Immature natural killer cell (primary cell): Measurements from ENCODE around the gene SAE1. TPM values are rescaled to one million over a fixed set of nuclear protein-coding genes. Genes with fewer than 3 reads are reported as not detected.
"Not testable (repeated sequence)": the region's sequence is repeated elsewhere in the genome, so short reads cannot be mapped to it uniquely, and the experiment has no call there.

Experiments
- DNase-seq, 3 donors: peaks; one replicate each; pipeline ENCODE4 v3.0.0; 2022; ENCODE audit warnings: mixed read lengths in 1 of 3
- H3K27ac Mint-ChIP-seq, 6 donors: one replicate each; pipeline ENCODE4 v1.8.0; 2020; ENCODE audit warnings: mixed read lengths in 6 of 6, mild to moderate bottlenecking in 5 of 6, inconsistent platforms in 4 of 6, moderate library complexity in 3 of 6
- H3K27me3 Mint-ChIP-seq, 3 donors: one replicate each; pipeline ENCODE4 v1.8.0; 2020 to 2021; ENCODE audit warnings: low read depth in 3 of 3, mild to moderate bottlenecking in 3 of 3, mixed read lengths in 3 of 3, moderate library complexity in 3 of 3, inconsistent platforms in 1 of 3
- H3K36me3 Mint-ChIP-seq, 3 donors: one replicate each; pipeline ENCODE4 v1.8.0; 2020; ENCODE audit warnings: mixed read lengths in 3 of 3, inconsistent platforms in 2 of 3, mild to moderate bottlenecking in 2 of 3
- H3K4me1 Mint-ChIP-seq, 2 donors: one replicate each; pipeline ENCODE4 v1.8.0; 2020; ENCODE audit warnings: inconsistent platforms in 2 of 2, mild to moderate bottlenecking in 2 of 2, mixed read lengths in 2 of 2, moderate library complexity in 1 of 2
- H3K4me3 Mint-ChIP-seq, 5 donors: one replicate each; pipeline ENCODE4 v1.8.0; 2020; ENCODE audit warnings: mild to moderate bottlenecking in 5 of 5, mixed read lengths in 5 of 5, inconsistent platforms in 3 of 5, moderate library complexity in 3 of 5
- H3K9me3 Mint-ChIP-seq, 6 donors: one replicate each; pipeline ENCODE4 v1.8.0; 2020; ENCODE audit warnings: mild to moderate bottlenecking in 6 of 6, mixed read lengths in 6 of 6, inconsistent platforms in 4 of 6, moderate library complexity in 3 of 6
- polyA plus RNA-seq, 3 donors: library from polyadenylated mRNA; unstranded; fragments of 300-500 nt; fragmentation: Illumina TruSeq; gene quantifications; one replicate each; pipeline ENCODE4 v1.2.3, GENCODE V29; 2021

The SAE1 gene
- polyA plus RNA-seq, 3 donors from 2014 or later: 111 to 159 (median 119) TPM

DNA sequence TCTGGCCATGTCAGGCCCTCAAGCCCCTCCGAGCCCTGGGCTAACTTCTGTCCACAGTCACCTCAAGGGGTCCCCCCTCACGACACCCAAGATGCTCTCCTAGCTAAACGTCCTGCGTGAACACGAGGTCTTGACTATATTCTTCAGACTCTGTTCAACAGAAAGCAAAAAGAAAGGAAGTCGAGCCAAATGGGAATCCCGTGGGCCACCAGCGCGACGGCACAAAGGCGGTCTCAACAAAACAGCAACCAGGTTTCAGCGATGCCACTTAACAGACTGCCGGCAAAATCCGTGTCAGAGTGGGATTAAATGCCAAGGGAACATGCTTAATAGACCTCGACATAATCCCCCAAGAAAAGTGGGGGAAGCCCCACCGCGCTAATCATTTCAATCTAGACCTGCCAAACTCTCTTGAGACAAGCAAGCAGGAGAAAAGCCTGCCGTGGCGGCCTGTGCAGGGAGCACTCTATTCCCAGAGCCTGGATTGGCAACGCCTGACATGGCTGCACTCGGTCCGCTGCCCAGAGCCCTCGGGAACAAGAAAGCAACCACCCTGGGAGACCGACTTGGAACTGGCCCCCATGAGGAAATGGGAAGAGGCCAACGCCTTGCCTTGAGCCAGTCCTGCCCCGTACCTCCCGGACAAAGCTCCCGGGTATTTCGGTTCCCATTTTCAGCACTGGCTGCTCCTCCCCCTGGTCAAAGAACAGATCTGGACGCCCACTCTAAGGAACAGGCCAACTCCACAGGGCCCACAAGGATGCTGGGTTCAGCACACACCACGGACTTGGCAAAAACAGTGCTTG is 33.0 kb upstream of the SAE1 start:
- Mint-ChIP-seq H3K27ac (peak overlapping the region in 2 of 6 donors; percentile 39 to 45), H3K36me3 (peaks cover 0 to 8% (median 0%) of the 10 kb centered on the region in 3 donors), H3K27me3 (peaks cover 0 to 2% (median 0%) of the 10 kb centered on the region in 3 donors), H3K4me3 (no peak overlapping the region), H3K4me1 (peaks cover 36 to 75% of the 10 kb centered on the region in 2 donors), H3K9me3 (no peaks in the 10 kb centered on the region)
- no peak for DNase-seq

- H3K36me3 Mint-ChIP-seq: peaks cover 0 to 6% (median 0%) of the 10 kb centered on the region in 3 donors
- peaks cover 0 to 2% (median 0%) of the 10 kb centered on the region in 3 donors for H3K27me3 Mint-ChIP-seq
- H3K9me3 Mint-ChIP-seq: no peaks in the 10 kb centered on the region
- H3K27ac Mint-ChIP-seq: peak overlapping the region in 2 of 6 donors; percentile 17 to 40
- peaks cover 40 to 76% of the 10 kb centered on the region in 2 donors for H3K4me1 Mint-ChIP-seq
- DNase-seq: no peak
- no peak overlapping the region for H3K4me3 Mint-ChIP-seq
These were observed 32.0 kb upstream of the SAE1 start for GRCh38 chr19:47098608-47099007.

- H3K9me3 Mint-ChIP-seq: no peaks in the 10 kb centered on the region
- H3K4me3 Mint-ChIP-seq: no peak overlapping the region
- H3K27ac Mint-ChIP-seq: peak overlapping the region in 1 of 6 donors; percentile 15
- H3K27me3 Mint-ChIP-seq: peaks cover 0 to 2% (median 0%) of the 10 kb centered on the region in 3 donors
- peaks cover 0 to 1% (median 0%) of the 10 kb centered on the region in 3 donors for H3K36me3 Mint-ChIP-seq
- DNase-seq: no peak
- peaks cover 34 to 66% of the 10 kb centered on the region in 2 donors for H3K4me1 Mint-ChIP-seq
These were observed 31.0 kb upstream of the SAE1 start for GRCh38 chr19:47099576-47100050.

GRCh38 chr19:47100290-47100689 is 30.3 kb upstream of the SAE1 start:
- Mint-ChIP-seq H3K4me1 (peaks cover 27 to 59% of the 10 kb centered on the region in 2 donors), H3K36me3 (no peaks in the 10 kb centered on the region), H3K4me3 (no peak overlapping the region), H3K27ac (peak overlapping the region in 3 of 6 donors; percentile 25 to 74 (median 66)), H3K27me3 (peaks cover 0 to 2% (median 0%) of the 10 kb centered on the region in 3 donors), H3K9me3 (no peaks in the 10 kb centered on the region)
- DNase-seq: no peak

GRCh38 chr19:47101116-47101515 is 29.5 kb upstream of the SAE1 start:
- not testable (repeated sequence) for H3K36me3 Mint-ChIP-seq, H3K27ac Mint-ChIP-seq, DNase-seq, H3K4me3 Mint-ChIP-seq, H3K9me3 Mint-ChIP-seq, H3K27me3 Mint-ChIP-seq
- peaks cover 25 to 59% of the 10 kb centered on the region in 2 donors for H3K4me1 Mint-ChIP-seq

DNA sequence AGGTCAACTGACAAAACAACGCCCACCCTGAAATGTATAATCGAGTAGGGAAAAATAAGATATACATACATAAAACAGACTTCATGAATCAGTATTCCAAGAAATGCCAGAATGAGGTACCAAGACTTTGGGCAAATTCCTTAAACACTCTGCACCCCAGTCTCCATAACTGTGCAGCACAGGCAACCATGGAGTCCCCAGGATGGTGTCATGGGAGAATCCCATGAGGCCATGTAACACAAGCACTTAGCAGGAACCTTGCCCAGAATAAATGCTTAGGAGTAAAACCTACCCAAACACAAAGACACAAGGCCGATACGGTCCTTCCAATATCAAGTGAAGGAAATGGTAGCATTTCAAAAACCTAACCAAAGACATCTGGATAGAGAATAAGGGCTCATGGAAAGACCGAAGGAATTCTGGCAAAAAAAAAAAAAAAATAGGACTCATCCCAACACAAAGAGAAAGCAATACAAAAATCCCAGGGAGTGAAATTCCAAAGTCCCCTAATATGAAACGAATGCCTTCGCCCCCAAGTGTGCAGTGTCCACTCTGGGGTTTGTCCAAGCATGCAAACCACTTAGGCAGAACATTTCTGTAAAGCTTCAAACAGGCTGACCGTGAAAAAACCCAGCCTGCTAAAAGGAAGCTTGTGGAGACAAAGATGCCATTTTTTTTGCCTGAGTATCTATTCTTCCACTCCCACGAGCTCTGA is 28.1 kb upstream of the SAE1 start:
- peaks cover 0 to 4% (median 0%) of the 10 kb centered on the region in 3 donors for H3K36me3 Mint-ChIP-seq
- H3K4me1 Mint-ChIP-seq: peaks cover 29 to 61% of the 10 kb centered on the region in 2 donors
- no peak overlapping the region for H3K27ac Mint-ChIP-seq
- no peak overlapping the region for H3K4me3 Mint-ChIP-seq
- peaks cover 0 to 4% (median 0%) of the 10 kb centered on the region in 3 donors for H3K27me3 Mint-ChIP-seq
- no peak for DNase-seq
- H3K9me3 Mint-ChIP-seq: no peaks in the 10 kb centered on the region

GRCh38 chr19:47104680-47105079 is 26.0 kb upstream of the SAE1 start:
- H3K27me3 Mint-ChIP-seq: peaks cover 0 to 4% (median 0%) of the 10 kb centered on the region in 3 donors
- H3K4me1 Mint-ChIP-seq: peaks cover 44 to 68% of the 10 kb centered on the region in 2 donors
- DNase-seq: no peak
- H3K27ac Mint-ChIP-seq: no peak overlapping the region
- H3K9me3 Mint-ChIP-seq: no peaks in the 10 kb centered on the region
- H3K36me3 Mint-ChIP-seq: peaks cover under 1 to 4% (median 3%) of the 10 kb centered on the region in 3 donors
- no peak overlapping the region for H3K4me3 Mint-ChIP-seq

DNA sequence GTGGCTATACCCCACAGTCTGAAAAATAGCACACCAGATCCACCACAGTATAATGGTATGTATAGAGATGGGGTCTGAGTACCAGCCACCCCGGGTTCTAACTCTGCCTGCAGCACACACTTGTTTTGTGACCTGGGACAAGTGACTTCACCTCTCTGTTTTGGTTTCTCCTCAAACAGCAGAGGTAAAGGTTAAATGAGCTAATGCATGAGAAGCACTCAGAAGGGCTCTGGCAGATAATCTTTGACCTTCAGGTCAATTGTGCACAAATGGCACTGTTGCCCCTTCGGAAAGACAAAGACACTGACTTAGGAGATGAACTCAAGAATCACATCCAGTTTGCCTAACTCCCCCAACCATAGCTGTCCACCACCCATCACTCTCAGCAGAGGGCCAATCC is 24.8 kb upstream of the SAE1 start:
- H3K4me1 Mint-ChIP-seq: peaks cover 53 to 70% of the 10 kb centered on the region in 2 donors
- H3K27me3 Mint-ChIP-seq: peaks cover 0 to 10% (median under 1%) of the 10 kb centered on the region in 3 donors
- H3K27ac Mint-ChIP-seq: peak overlapping the region in 5 of 6 donors; percentile 18 to 94 (median 67)
- peak overlapping the region in 1 of 5 donors; percentile 38 for H3K4me3 Mint-ChIP-seq
- DNase-seq: no peak
- H3K9me3 Mint-ChIP-seq: no peaks in the 10 kb centered on the region
- H3K36me3 Mint-ChIP-seq: peaks cover 4 to 6% (median 4%) of the 10 kb centered on the region in 3 donors

DNA sequence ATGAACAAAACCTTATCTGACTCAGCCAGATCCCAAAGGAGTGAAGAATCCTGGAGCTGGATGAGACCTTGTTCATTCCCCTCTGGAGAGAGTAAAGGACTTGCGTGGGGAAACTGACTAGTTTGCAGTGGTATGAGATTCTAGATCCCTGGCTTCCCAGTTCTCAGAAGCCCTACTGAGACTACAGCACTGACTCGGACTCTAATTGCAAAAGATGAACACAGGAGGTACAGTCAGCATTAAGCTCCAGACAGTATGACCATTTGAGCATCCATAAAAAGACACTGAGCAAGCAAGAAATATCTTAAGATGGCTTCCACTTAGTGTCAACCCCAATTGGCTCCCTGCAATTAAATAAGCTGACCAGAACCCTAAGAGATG is 23.8 kb upstream of the SAE1 start:
- Mint-ChIP-seq H3K9me3 (no peaks in the 10 kb centered on the region), H3K36me3 (peaks cover 4 to 6% (median 4%) of the 10 kb centered on the region in 3 donors), H3K4me3 (peak overlapping the region in 4 of 5 donors; percentile 4 to 50 (median 26)), H3K27ac (peak overlapping the region; percentile 64 to 100 (median 88)), H3K27me3 (peaks cover 4 to 17% (median 5%) of the 10 kb centered on the region in 3 donors), H3K4me1 (peaks cover 57 to 75% of the 10 kb centered on the region in 2 donors)
- no peak for DNase-seq

DNA sequence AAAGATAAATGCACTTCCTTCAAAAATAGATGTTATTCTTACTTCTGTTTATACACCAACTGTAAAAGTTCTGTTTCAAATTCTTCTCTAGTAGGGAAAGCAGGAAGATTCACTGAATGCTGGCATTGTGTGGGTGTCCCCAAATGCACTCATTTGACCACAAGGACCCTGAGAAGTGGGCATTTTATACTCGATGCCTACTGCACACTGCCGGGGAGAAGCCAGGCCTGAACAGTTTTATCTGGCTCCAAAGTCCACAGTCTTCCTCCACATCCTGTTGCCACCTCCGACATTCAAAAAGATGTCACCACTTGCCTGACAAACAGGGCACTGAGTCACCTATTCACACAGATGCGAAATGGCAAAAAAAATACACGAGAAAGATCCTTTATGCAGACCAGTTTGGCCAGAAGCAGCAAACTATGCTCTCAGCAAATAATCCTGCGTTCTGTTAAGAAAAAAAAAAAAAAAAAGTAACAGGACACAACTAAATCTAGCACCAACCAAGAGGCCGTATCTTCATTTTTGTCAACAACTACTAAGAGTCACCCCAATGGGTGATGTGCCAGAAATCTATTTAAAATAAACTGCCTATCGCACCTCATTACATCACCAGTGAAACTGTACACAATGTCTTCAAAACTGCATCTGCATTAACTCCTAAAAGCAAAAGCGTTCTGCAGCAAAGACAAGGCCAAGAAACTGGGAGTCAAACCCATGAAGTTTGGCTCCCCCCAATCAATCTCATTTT is 23.3 kb upstream of the SAE1 start:
- Mint-ChIP-seq H3K27ac (peak overlapping the region; percentile 64 to 100 (median 88)), H3K9me3 (no peaks in the 10 kb centered on the region), H3K4me3 (peak overlapping the region; percentile 18 to 61 (median 34)), H3K4me1 (peaks cover 57 to 69% of the 10 kb centered on the region in 2 donors), H3K36me3 (peaks cover 4 to 6% (median 4%) of the 10 kb centered on the region in 3 donors), H3K27me3 (peaks cover 4 to 17% (median 5%) of the 10 kb centered on the region in 3 donors)
- peak in 2 of 3 donors; percentile 17 to 58 for DNase-seq

GRCh38 chr19:47107953-47108746 is 22.5 kb upstream of the SAE1 start:
- no peak for DNase-seq
- Mint-ChIP-seq H3K27ac (peak overlapping the region; percentile 80 to 100 (median 94)), H3K9me3 (no peaks in the 10 kb centered on the region), H3K4me1 (peaks cover 54 to 65% of the 10 kb centered on the region in 2 donors), H3K27me3 (peaks cover 6 to 21% (median 9%) of the 10 kb centered on the region in 3 donors), H3K36me3 (peaks cover 4 to 6% (median 4%) of the 10 kb centered on the region in 3 donors), H3K4me3 (peak overlapping the region in 3 of 5 donors; percentile 2 to 61 (median 59))

GRCh38 chr19:47109177-47109540 is 21.5 kb upstream of the SAE1 start:
- H3K27me3 Mint-ChIP-seq: peaks cover 10 to 27% (median 15%) of the 10 kb centered on the region in 3 donors
- H3K36me3 Mint-ChIP-seq: peaks cover 4 to 6% (median 4%) of the 10 kb centered on the region in 3 donors
- H3K4me1 Mint-ChIP-seq: peaks cover 61 to 74% of the 10 kb centered on the region in 2 donors

More at GRCh38 chr19:47109177-47109540, 21.5 kb upstream of the SAE1 start:
- H3K9me3 Mint-ChIP-seq: no peaks in the 10 kb centered on the region
- DNase-seq: no peak
- peak overlapping the region; percentile 94 to 100 (median 98) for H3K27ac Mint-ChIP-seq
- H3K4me3 Mint-ChIP-seq: peak overlapping the region in 4 of 5 donors; percentile 95 to 99 (median 98)
